GM18868 (cell line): Measurements from ENCODE around the gene LMF2.

Experiments
- ATAC-seq: cut with Tn5 transposase; IDR thresholded peaks from one replicate; pipeline ENCODE4 v1.9.1; 2021; ENCODE audit warnings: mild to moderate bottlenecking, moderate library complexity; ENCODE audit not compliant: unreplicated experiment

The LMF2 gene

GRCh38 chr22:50507421-50507990, at the start of gene LMF2:
LMF2 (minus strand) TSS chr22:50507702; CDS start chr22:50507675, 27 bp downstream.
- peak; percentile 67 for ATAC-seq

DNA sequence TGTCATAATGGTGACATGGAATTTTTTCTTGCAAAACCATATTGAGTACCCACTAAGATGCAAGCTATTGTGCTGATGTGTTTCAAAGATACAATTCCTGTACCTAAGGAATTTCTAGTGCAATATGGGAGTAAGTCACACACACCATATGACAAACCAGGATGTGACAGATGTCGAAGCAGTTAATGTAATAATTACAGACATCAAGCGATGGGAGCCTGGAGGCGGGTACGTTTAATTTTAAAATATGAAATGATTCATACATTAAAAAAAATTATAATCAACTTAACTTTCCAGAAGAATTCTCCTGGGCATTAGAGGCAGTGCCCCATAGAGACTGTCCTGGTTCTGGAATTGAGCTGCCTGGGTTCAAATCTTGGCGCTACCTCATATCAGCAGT, 49.2 kb upstream of the LMF2 start:
- ATAC-seq, result no peak

GRCh38 chr22:50553310-50553709, 45.8 kb upstream of the LMF2 start:
- no peak for ATAC-seq

DNA sequence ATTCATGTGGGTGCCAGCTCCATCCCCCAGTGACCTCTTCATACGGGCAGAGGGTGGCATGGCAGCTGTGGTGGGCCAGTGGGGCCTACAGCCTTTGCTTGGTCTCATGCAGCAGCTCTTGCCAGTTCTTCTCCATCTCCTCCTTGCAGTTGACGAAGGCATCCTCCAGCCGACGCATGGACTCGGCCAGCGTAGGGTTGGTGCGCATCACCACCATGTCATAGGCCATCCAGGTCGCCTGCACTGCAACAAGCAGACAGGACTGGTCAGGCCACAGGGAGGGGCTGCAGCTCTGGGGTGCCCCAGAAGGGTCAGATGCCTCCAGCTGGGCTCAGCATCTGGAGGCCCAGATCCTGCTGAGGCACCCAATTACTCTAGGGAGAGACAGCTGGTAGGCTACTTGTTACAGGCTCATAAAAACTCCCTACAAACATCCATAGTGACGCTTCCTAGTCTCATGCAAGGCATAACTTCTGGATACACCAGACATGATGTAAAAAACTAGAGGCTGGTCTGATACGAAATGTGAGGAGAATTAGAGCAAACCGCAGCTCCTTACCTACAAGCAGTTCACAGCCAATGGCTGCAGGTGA, 43.8 kb upstream of the LMF2 start:
- no peak for ATAC-seq

DNA sequence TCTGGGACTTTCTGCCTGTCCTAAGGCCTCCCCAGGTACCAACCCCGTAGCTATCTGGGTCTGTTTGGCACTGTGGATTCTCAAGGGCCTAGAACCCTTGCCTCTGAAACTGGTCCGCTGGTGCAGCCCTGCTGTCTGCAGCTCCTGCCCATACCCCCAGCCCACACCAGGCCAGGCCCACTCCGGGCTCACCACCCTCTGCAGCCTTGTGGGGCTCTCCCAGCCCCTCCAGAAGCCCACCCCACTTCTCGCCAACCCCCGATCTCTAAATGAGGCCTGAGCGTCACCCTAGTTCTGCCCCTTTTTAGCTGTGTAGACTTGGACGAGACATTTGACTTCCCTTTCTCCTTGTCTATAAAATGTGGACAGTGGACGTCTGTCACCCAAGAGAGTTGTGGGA, 42.9 kb upstream of the LMF2 start:
- no peak for ATAC-seq

DNA sequence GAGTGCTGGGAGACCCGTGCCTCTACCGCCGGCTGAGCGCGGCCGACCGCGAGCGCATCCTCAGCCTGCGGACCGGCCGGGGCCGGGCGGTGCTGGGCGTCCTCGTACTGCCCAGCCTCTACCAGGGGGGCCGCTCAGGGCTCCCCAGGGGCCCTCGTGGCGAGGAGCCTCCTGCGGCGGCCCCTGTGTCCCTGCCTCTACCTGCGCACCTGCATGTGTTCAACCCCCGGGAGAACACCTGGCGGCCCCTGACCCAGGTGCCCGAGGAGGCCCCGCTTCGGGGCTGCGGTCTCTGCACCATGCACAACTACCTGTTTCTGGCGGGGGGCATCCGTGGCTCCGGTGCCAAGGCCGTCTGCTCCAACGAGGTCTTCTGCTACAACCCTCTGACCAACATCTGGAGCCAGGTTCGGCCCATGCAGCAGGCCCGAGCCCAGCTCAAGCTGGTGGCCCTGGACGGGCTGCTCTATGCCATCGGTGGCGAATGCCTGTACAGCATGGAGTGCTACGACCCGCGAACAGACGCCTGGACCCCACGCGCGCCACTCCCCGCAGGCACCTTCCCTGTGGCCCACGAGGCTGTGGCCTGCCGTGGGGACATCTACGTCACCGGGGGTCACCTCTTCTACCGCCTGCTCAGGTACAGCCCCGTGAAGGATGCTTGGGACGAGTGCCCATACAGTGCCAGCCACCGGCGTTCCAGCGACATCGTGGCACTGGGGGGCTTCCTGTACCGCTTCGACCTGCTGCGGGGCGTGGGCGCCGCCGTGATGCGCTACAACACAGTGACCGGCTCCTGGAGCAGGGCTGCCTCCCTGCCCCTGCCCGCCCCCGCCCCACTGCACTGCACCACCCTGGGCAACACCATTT, 41.7 kb upstream of the LMF2 start:
- no peak for ATAC-seq

GRCh38 chr22:50548040-50548920, 40.8 kb upstream of the LMF2 start:
- ATAC-seq, result no peak

- ATAC-seq, result no peak
These were observed 39.9 kb upstream of the LMF2 start for GRCh38 chr22:50547263-50547985.

- no peak for ATAC-seq
These were observed 39.1 kb upstream of the LMF2 start for GRCh38 chr22:50546326-50547262.

DNA sequence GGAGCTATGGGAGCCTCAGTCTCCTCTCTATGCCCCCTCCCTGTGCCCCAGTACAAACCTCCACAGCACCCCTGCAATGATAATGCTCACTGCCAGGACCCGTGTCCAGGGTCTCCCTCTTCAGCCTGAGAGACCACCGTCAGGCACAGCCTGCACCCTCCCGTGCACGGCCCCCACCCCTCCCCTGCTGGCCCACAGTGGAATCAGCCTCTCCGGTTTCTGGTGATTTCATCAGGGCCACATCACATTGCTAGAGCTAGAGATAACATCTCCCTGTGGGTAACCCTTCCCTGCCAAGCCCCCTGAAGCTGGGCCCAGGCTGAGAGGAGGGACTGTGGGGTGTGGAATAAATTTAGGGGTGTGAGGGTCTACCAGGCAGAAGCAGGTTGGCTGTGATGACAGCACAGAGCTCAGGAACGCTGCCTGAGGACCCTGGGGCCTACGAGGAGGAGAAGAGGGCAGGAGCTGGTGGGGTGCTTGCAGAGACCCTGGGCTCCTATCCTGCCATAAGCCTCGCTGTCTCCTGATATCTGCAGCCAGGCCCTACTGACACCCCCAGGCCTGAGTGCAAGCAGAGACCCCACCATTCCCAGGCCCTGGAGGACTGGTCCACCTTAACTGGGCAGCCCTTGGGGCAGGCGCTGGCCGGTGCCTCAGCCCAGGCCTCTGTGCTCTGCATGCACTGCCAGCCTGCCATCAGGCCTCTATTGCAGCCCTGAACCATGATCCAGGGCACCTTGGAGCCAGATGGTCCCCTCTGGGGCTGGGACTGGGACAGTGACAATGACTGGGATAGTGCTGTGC, 38.2 kb upstream of the LMF2 start, which contains the start of gene KLHDC7B:
KLHDC7B (plus strand) TSS at position 378 of the 804 bp plus-strand sequence; CDS start at position 723, 345 bp downstream.
- no peak for ATAC-seq

GRCh38 chr22:50544746-50545253, 37.3 kb upstream of the LMF2 start:
- ATAC-seq, result no peak

- no peak for ATAC-seq
These were observed 36.7 kb upstream of the LMF2 start for GRCh38 chr22:50544078-50544745.

GRCh38 chr22:50542416-50542927, 35.0 kb upstream of the LMF2 start:
- no peak for ATAC-seq

DNA sequence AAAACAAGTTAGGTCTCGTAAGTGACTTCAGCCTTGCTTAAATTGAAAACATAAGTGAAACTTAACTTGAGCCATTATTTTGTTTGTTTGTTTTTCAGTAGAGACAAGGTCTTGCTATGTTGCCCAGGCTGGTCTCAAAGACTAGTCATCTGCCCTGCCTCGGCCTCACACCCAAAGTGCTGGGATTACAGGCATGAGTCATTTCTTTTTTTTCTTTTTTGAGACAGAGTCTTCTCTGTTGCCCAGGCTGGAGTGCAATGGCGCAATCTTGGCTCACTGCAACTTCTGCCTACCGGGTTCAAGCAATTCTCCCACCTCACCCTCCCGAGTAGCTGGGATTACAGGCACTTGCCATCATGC, 34.1 kb upstream of the LMF2 start:
- peak; percentile 23 for ATAC-seq

DNA sequence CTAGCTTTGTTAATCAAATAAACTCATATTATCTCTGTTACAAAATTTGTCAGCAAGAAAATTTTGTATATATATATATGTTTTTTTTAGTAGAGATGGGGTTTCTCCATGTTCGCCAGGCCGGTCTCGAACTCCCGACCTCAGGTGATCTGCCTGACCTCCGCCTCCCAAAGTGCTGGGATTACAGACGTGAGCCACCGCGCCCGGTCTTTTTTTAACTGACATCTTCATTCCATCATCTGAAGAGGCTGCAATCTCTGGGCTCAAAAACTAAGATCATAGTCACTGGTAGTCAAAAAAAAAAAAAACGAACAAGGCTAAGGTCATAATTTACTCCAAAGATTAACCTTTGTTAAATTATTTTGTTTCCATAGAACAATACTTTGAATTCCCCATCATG, 32.9 kb upstream of the LMF2 start:
- ATAC-seq, result no peak

GRCh38 chr22:50537765-50538164, 30.3 kb upstream of the LMF2 start:
- ATAC-seq, result no peak

GRCh38 chr22:50536226-50536625, 28.7 kb upstream of the LMF2 start:
- ATAC-seq, result no peak

GRCh38 chr22:50535113-50535512, 27.6 kb upstream of the LMF2 start:
- ATAC-seq, result no peak
